Stimulated activated memory B cell treated with anti-CD40 and anti-IgM and Interleukin-4, amounts not matched to agents 10 μg/mL and 1 μg/mL and 100 μg/mL, for 72 hours (primary cell): Measurements from ENCODE around the gene STAC.

ENCODE experiments used
- ATAC-seq: fragments of 150-1000 bp; cut with Tn5 transposase; 2 replicates; pipeline ENCODE4 v1.10.0; 2021
- H3K27ac Mint-ChIP-seq: one replicate; pipeline ENCODE4 v1.8.0; 2022; ENCODE audit warnings: mild to moderate bottlenecking, mixed read lengths
- H3K27me3 Mint-ChIP-seq: one replicate; pipeline ENCODE4 v1.8.0; 2022; ENCODE audit warnings: mixed read lengths
- H3K36me3 Mint-ChIP-seq: one replicate; pipeline ENCODE4 v1.8.0; 2022; ENCODE audit warnings: mixed read lengths
- H3K4me1 Mint-ChIP-seq: one replicate; pipeline ENCODE4 v1.8.0; 2022; ENCODE audit warnings: mixed read lengths
- H3K4me3 Mint-ChIP-seq: one replicate; pipeline ENCODE4 v1.8.0; 2022; ENCODE audit warnings: mild to moderate bottlenecking, moderate library complexity, mixed read lengths
- H3K9me3 Mint-ChIP-seq: one replicate; pipeline ENCODE4 v1.8.0; 2022; ENCODE audit warnings: mixed read lengths

The STAC gene

DNA sequence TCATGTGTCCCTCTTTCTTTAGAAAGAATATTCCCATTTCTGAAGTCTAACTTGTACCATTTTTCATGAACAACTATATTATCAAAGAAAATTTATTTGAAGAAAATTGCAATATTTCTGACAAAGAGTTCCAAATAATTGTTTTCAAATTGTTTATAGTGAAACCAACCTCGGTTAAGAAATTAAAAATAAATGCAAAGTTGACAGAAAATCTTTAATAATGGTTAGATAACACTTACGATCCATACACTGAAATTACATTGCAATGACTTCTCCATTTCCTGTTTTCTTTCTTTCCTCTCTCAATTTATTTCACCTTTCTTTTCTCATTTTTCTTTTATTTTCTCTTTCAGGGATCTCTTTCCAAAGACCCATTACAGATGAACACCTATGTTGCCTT is 125.1 kb downstream of the STAC start:
- Mint-ChIP-seq H3K9me3 (peaks cover 16% of the 10 kb centered on the region), H3K4me3 (no peak overlapping the region), H3K27me3 (no peaks in the 10 kb centered on the region), H3K4me1 (no peaks in the 10 kb centered on the region), H3K36me3 (no peaks in the 10 kb centered on the region), H3K27ac (no peak overlapping the region)
- no peak for ATAC-seq

DNA sequence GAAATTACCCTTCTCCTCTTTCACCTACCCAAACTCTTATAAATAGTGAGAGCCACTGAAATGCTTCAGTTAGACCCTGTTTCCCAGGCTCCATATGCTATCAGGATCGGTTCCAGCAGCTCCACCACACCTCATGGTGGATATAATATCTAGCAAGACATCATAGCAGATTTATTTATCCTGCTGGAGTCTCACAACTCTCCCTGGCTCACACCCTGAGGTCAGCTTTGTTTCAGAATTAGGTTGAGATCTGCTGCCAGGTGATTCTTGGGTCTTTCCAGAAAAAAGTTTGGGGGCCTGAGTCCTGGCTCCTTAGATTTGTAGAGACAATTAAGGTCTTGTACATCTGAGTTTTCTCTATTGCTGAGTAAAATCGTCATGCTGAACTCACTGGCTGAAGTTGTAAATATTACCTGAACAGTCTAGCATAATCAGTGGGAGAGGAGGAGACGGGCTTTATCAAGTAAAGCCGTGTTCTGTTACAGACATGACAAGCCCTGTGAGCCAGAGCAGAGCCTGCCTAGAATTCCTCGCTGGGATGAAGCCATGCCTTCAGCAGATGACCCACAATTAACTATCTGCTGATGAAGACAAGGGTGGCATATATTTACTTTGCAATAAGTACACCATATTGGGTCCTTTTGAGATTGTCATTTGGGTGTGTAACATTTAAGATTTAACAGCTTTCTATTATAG is 131.6 kb downstream of the STAC start:
- peaks cover 11% of the 10 kb centered on the region for H3K9me3 Mint-ChIP-seq
- H3K4me1 Mint-ChIP-seq, result no peaks in the 10 kb centered on the region
- H3K27me3 Mint-ChIP-seq, result no peaks in the 10 kb centered on the region
- H3K27ac Mint-ChIP-seq, result no peak overlapping the region
- H3K4me3 Mint-ChIP-seq, result no peak overlapping the region
- H3K36me3 Mint-ChIP-seq, result no peaks in the 10 kb centered on the region
- no peak for ATAC-seq

DNA sequence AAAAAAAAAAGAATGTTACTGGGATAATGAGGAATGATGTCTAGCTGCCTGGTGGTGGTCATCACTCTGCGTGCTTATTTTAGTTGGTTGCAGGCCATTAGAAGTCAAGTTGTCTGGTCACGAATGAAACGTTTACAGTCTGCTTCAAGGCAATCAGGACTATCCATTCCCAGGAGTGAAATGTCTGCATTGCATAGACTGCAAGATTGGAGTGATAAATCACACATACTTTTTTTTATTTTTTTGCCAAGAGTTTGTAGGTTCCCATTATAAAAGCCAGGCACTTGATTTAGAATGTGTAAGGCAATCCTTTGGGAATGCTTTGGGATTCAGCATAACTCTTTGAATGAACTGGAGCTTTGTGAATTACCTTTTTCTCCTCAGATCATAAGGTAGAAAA is 132.3 kb downstream of the STAC start:
- Mint-ChIP-seq H3K27me3 (no peaks in the 10 kb centered on the region), H3K4me3 (no peak overlapping the region), H3K4me1 (no peaks in the 10 kb centered on the region), H3K36me3 (no peaks in the 10 kb centered on the region), H3K27ac (no peak overlapping the region), H3K9me3 (peaks cover 11% of the 10 kb centered on the region)
- ATAC-seq, result no peak

DNA sequence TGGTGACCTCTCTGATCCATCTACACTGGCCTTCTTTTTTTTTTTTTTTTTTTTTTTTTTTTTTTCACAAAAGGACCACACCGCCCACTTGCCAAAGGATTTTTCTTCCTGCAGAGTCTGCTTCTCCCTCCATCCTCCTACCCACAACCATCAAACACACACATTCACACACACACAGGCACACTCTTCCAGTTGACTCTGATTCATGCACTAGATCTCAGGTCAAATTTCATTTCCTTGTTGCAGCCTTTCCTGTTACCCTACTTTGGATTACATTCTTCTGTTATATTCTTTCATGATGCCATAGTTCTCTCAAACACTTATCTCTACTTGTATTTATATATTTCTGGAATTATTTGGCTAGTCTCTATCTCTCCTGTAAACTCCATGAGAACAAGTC is 133.9 kb downstream of the STAC start:
- Mint-ChIP-seq H3K36me3 (no peaks in the 10 kb centered on the region), H3K27me3 (no peaks in the 10 kb centered on the region), H3K4me1 (no peaks in the 10 kb centered on the region), H3K27ac (no peak overlapping the region), H3K4me3 (no peak overlapping the region), H3K9me3 (peaks cover 3% of the 10 kb centered on the region)
- ATAC-seq, result no peak

- no peaks in the 10 kb centered on the region for H3K4me1 Mint-ChIP-seq
- ATAC-seq, result no peak
- no peaks in the 10 kb centered on the region for H3K9me3 Mint-ChIP-seq
- H3K36me3 Mint-ChIP-seq, result no peaks in the 10 kb centered on the region
- H3K4me3 Mint-ChIP-seq, result no peak overlapping the region
- H3K27ac Mint-ChIP-seq, result no peak overlapping the region
- peaks cover 7% of the 10 kb centered on the region for H3K27me3 Mint-ChIP-seq
Measured at GRCh38 chr3:36519682-36520081, 139.4 kb downstream of the STAC start.

- Mint-ChIP-seq H3K27me3 (peaks cover 7% of the 10 kb centered on the region), H3K36me3 (no peaks in the 10 kb centered on the region)
Measured at GRCh38 chr3:36520241-36521006, 140.1 kb downstream of the STAC start.

GRCh38 chr3:36521007-36521379 is 140.7 kb downstream of the STAC start:
- Mint-ChIP-seq H3K36me3 (no peaks in the 10 kb centered on the region), H3K4me1 (no peaks in the 10 kb centered on the region), H3K9me3 (no peaks in the 10 kb centered on the region), H3K27me3 (peaks cover 7% of the 10 kb centered on the region), H3K27ac (no peak overlapping the region), H3K4me3 (no peak overlapping the region)
- ATAC-seq, result no peak

More at GRCh38 chr3:36520241-36521006, 140.1 kb downstream of the STAC start:
- H3K27ac Mint-ChIP-seq, result no peak overlapping the region
- no peak overlapping the region for H3K4me3 Mint-ChIP-seq
- no peak for ATAC-seq
- no peaks in the 10 kb centered on the region for H3K9me3 Mint-ChIP-seq
- no peaks in the 10 kb centered on the region for H3K4me1 Mint-ChIP-seq

DNA sequence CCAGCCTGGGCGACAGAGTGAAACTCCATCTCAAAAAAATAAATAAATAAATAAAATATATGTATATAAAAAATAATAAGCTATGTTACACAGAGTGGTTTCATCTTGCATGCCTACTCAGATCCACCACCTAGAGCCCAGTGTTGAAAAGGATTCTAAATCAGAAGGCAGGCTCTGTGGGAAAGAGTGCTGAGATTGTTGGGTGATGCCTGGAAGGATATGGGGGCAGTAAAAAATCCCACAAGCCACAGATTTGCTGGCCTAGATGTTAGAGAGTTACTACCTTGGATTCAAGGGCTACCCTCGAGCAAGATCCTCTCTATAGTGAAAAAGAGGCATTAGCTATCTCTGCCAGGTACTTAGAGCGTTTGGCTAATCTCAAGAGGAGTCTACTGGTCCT is 144.3 kb downstream of the STAC start:
- H3K27ac Mint-ChIP-seq, result no peak overlapping the region
- H3K4me3 Mint-ChIP-seq, result no peak overlapping the region
- no peaks in the 10 kb centered on the region for H3K36me3 Mint-ChIP-seq
- H3K27me3 Mint-ChIP-seq, result peaks cover 7% of the 10 kb centered on the region
- H3K4me1 Mint-ChIP-seq, result no peaks in the 10 kb centered on the region
- H3K9me3 Mint-ChIP-seq, result no peaks in the 10 kb centered on the region
- no peak for ATAC-seq

- H3K36me3 Mint-ChIP-seq, result no peaks in the 10 kb centered on the region
- H3K27me3 Mint-ChIP-seq, result peaks cover 7% of the 10 kb centered on the region
- no peaks in the 10 kb centered on the region for H3K9me3 Mint-ChIP-seq
- no peaks in the 10 kb centered on the region for H3K4me1 Mint-ChIP-seq
- H3K27ac Mint-ChIP-seq, result no peak overlapping the region
- ATAC-seq, result no peak
- H3K4me3 Mint-ChIP-seq, result no peak overlapping the region
Measured at GRCh38 chr3:36525115-36525801, 145.0 kb downstream of the STAC start.

DNA sequence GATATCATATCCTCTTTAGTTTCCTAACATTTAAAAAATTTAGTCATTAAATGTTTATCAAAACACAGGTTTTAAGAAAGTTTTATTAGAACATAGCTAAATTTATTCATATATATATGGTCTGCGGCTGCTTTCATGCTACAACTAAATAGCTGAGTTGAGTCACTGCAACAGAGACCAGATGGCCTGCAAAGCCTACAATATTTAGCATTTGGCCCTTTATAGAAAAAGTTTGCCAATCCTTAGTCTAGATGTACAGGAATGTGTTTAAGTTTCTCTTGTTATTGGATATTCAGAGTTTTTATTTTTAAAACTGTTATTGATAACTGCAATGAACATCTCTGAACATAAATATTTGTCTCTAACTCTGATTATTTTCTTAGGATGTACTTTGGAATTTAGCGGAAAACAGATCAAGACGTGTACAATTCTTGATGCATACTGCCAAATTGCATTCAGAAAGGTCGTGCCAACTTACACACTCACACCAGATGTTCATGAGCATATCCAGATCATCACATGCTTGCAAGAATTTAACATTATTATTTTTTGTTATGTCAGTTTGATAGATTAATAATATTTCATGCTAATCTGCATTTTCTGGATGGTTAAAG is 157.9 kb downstream of the STAC start:
- Mint-ChIP-seq H3K27me3 (no peaks in the 10 kb centered on the region), H3K27ac (no peak overlapping the region), H3K36me3 (no peaks in the 10 kb centered on the region), H3K4me3 (no peak overlapping the region), H3K9me3 (peaks cover 3% of the 10 kb centered on the region), H3K4me1 (no peaks in the 10 kb centered on the region)
- ATAC-seq, result no peak

DNA sequence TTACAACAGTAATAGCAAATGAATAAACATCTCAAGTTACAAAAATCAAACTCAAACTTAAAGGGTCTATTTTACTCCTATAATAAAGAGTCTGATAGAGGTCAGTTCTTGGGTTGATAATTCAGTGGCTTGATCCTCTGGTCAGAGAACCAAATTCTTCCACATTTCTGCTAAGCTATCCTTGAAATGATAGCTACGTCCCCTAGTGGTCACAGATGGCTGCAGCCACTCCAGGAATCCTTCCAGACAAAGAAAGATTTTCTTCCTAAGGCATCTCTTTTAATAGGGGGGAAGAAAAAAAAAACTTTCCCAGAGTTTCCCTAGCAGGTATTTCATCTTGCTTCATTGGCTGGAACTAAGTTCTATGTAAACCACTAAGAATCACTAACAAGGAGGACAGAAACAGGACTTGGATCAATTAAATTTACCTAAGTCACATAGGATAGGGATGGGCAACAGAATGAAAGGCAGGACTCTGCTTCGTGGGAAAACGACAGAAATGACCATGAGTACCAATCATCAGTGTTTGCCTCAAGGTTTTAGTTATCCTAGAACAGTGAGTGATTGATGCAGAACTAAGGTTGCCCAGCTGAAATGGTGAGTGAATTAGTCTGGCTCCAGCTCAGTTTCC is 160.7 kb downstream of the STAC start:
- no peaks in the 10 kb centered on the region for H3K27me3 Mint-ChIP-seq
- no peak for ATAC-seq
- H3K27ac Mint-ChIP-seq, result no peak overlapping the region
- H3K9me3 Mint-ChIP-seq, result peaks cover 3% of the 10 kb centered on the region
- no peak overlapping the region for H3K4me3 Mint-ChIP-seq
- H3K4me1 Mint-ChIP-seq, result no peaks in the 10 kb centered on the region
- H3K36me3 Mint-ChIP-seq, result no peaks in the 10 kb centered on the region

- no peaks in the 10 kb centered on the region for H3K36me3 Mint-ChIP-seq
- ATAC-seq, result no peak
- H3K4me1 Mint-ChIP-seq, result no peaks in the 10 kb centered on the region
- H3K4me3 Mint-ChIP-seq, result no peak overlapping the region
- no peak overlapping the region for H3K27ac Mint-ChIP-seq
- no peaks in the 10 kb centered on the region for H3K27me3 Mint-ChIP-seq
- no peaks in the 10 kb centered on the region for H3K9me3 Mint-ChIP-seq
Measured at GRCh38 chr3:36542186-36542585, 161.9 kb downstream of the STAC start.

DNA sequence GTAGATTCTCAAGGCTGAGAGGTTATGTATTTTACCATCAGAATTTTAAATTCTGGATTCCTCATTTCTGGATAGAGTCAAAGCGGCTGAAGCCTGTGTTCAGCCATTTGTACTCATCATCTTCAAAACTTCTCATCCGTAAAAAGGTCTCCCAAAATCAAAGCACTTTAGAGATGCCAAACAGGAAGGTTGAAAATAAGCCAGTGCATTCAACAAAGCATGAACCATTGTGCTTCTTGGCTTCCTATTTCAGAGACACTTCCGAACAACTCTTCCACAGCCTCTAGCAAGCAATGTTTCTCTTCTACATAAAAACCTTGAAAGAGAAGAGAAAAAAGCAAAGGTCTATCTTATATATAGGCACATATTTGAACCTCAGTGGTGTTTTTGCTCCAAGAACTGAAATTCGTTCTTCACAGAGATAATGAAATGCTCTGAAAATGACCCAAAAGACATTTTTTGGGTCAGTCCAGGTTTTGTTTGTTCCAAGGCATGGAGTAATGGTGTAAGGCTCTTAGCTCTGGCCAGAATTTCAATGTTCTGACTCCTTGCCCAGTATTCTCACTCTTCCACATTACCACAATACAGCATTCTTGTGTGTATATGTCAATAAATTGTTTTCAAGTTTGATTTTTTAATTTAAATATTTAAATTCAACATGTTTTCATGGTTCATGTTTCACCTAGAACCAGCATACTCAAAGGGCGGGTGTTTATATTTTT is 163.1 kb downstream of the STAC start:
- no peaks in the 10 kb centered on the region for H3K36me3 Mint-ChIP-seq
- H3K4me1 Mint-ChIP-seq, result no peaks in the 10 kb centered on the region
- no peak overlapping the region for H3K27ac Mint-ChIP-seq
- H3K9me3 Mint-ChIP-seq, result no peaks in the 10 kb centered on the region
- H3K4me3 Mint-ChIP-seq, result no peak overlapping the region
- no peaks in the 10 kb centered on the region for H3K27me3 Mint-ChIP-seq
- no peak for ATAC-seq

DNA sequence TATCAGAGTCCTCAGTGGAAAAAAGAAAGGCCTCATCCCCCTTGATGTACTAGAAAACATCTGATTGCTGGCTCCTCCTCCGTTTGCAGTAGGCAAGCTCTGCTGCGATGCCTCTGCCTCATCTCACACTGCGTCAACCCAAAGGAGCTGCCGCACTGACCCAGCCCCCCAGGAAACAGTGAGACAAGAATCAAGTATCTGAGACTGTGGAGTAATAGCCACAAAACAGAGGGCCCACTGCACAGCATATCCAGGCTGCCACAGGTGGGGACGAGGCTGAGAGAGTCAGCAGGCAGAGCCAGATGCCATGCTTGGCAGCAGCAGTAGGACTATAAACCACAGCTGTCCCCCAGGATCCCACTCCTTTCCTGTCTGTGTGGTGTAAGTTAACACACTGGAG is 165.9 kb downstream of the STAC start:
- no peaks in the 10 kb centered on the region for H3K9me3 Mint-ChIP-seq
- no peak overlapping the region for H3K27ac Mint-ChIP-seq

More for the DNA sequence above, 165.9 kb downstream of the STAC start:
- H3K4me3 Mint-ChIP-seq, result no peak overlapping the region
- ATAC-seq, result no peak
- H3K4me1 Mint-ChIP-seq, result no peaks in the 10 kb centered on the region
- peaks cover 6% of the 10 kb centered on the region for H3K27me3 Mint-ChIP-seq
- no peaks in the 10 kb centered on the region for H3K36me3 Mint-ChIP-seq
